Lower leg skin (tissue), 4 donors: ENCODE measurements around the gene AKAP6. TPM values are rescaled to one million over a fixed set of nuclear protein-coding genes. Genes with fewer than 3 reads are reported as not detected.

Experiments used
- DNase-seq, 2 donors: peaks; one replicate each; pipeline ENCODE4 v3.0.0-alpha.2; 2019; ENCODE audit warnings: low spot score in 2 of 2
- H3K4me3 ChIP-seq: fragments of 200-600 bp; sonication (generic); 2 replicates; pipeline ENCODE4 v1.5.1; 2017; ENCODE audit warnings: mild to moderate bottlenecking, low read depth; ENCODE audit not compliant: poor library complexity, severe bottlenecking
- POLR2A ChIP-seq, 2 donors: fragments of 450-650 bp; IDR thresholded peaks; one replicate each; pipeline ENCODE4 v1.6.1; 2016 to 2017; ENCODE audit warnings: antibody characterized with exemption in 2 of 2, mild to moderate bottlenecking in 1 of 2, moderate library complexity in 1 of 2
- WGBS, 2 donors: methylation state at CpG; one replicate each; pipeline ENCODE4 v1.1.5; 2018; 5-methylcytosine and 5-hydroxymethylcytosine counted together
- intact Hi-C: fragments of 100-400 bp; cut with DNase I; formaldehyde crosslinking; loops from one replicate; pipeline ENCODE4 v1.15.0; 2023; ENCODE audit warnings: low total_unique reads
- total RNA-seq, 4 donors: library from RNA; depleted of rRNA; stranded (reverse); fragments of >200 nt; gene quantifications; one replicate each; pipeline ENCODE4 v1.1.0, GENCODE V29; 2016
- TF ChIP-seq, protein P1 (sequence below), 3 donors: fragments of 450-650 bp; IDR thresholded peaks; one replicate each; pipeline ENCODE4 v1.5.1; 2016; ENCODE audit warnings: antibody characterized with exemption in 3 of 3, mild to moderate bottlenecking in 3 of 3, moderate library complexity in 2 of 3

The AKAP6 gene
- total RNA-seq, 4 donors from 2014 or later: 2.3 to 13.3 (median 3.6) TPM

DNA sequence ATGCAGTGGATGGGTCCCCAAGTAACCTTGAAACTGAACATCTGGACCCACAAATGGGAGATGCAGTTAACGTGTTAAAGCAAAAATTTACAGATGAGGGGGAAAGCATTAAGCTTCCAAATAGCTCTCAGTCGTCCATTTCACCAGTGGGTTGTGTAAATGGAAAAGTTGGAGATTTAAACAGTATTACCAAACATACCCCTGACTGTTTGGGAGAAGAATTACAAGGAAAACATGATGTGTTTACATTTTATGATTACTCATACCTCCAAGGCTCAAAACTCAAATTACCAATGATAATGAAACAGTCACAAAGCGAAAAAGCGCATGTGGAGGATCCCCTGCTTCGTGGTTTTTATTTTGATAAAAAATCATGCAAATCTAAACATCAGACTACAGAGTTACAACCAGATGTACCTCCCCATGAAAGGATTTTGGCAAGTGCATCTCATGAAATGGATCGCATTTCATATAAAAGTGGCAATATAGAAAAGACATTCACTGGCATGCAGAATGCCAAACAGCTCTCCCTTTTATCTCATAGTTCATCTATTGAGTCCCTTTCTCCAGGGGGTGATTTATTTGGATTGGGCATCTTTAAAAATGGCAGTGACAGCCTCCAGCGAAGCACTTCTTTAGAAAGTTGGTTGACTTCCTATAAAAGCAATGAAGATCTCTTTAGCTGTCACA, 493.0 kb downstream of the AKAP6 start:
- no peak overlapping the region for H3K4me3 ChIP-seq
- TF ChIP-seq POLR2A (IDR thresholded peaks at IDR 0.05): no peak
- TF ChIP-seq, protein P1, sequence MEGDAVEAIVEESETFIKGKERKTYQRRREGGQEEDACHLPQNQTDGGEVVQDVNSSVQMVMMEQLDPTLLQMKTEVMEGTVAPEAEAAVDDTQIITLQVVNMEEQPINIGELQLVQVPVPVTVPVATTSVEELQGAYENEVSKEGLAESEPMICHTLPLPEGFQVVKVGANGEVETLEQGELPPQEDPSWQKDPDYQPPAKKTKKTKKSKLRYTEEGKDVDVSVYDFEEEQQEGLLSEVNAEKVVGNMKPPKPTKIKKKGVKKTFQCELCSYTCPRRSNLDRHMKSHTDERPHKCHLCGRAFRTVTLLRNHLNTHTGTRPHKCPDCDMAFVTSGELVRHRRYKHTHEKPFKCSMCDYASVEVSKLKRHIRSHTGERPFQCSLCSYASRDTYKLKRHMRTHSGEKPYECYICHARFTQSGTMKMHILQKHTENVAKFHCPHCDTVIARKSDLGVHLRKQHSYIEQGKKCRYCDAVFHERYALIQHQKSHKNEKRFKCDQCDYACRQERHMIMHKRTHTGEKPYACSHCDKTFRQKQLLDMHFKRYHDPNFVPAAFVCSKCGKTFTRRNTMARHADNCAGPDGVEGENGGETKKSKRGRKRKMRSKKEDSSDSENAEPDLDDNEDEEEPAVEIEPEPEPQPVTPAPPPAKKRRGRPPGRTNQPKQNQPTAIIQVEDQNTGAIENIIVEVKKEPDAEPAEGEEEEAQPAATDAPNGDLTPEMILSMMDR (IDR thresholded peaks at IDR 0.05): no peak
- no peak for DNase-seq
- intact Hi-C loops: no loop called here
- 90 to 91% methylated on average over 7 of the region's 7 CpGs for WGBS, 2 donors

DNA sequence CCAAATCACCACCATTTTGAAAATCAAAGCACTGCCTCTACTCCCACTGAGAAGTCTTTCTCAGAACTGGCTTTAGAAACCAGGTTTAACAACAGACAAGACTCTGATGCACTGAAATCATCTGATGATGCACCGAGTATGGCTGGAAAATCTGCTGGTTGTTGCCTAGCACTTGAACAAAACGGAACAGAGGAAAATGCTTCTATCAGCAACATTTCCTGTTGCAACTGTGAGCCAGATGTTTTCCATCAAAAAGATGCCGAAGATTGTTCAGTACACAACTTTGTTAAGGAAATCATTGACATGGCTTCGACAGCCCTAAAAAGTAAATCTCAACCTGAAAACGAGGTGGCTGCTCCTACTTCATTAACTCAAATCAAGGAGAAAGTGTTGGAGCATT, 494.6 kb downstream of the AKAP6 start:
- WGBS, 2 donors: 62 to 73% methylated on average over 5 of the region's 5 CpGs
- TF ChIP-seq, protein P1 (IDR thresholded peaks at IDR 0.05): no peak
- no peak for TF ChIP-seq POLR2A (IDR thresholded peaks at IDR 0.05)
- intact Hi-C loops: no loop called here
- DNase-seq: no peak
- no peak overlapping the region for H3K4me3 ChIP-seq

DNA sequence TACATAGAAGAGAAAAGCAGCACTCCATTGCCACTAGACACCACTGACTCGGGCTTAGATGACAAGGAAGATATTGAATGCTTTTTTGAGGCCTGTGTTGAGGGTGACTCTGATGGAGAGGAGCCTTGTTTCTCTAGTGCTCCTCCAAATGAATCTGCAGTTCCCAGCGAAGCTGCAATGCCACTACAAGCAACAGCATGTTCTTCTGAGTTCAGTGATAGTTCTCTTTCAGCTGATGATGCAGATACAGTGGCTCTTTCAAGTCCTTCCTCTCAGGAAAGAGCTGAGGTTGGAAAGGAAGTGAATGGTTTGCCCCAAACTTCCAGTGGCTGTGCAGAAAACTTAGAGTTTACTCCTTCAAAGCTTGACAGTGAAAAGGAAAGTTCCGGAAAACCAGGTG, 495.1 kb downstream of the AKAP6 start:
- no peak for DNase-seq
- TF ChIP-seq, protein P1 (IDR thresholded peaks at IDR 0.05): no peak
- no peak for TF ChIP-seq POLR2A (IDR thresholded peaks at IDR 0.05)
- intact Hi-C loops: no loop called here
- WGBS, 2 donors: 63 to 74% methylated on average over 3 of the region's 3 CpGs
- no peak overlapping the region for H3K4me3 ChIP-seq

DNA sequence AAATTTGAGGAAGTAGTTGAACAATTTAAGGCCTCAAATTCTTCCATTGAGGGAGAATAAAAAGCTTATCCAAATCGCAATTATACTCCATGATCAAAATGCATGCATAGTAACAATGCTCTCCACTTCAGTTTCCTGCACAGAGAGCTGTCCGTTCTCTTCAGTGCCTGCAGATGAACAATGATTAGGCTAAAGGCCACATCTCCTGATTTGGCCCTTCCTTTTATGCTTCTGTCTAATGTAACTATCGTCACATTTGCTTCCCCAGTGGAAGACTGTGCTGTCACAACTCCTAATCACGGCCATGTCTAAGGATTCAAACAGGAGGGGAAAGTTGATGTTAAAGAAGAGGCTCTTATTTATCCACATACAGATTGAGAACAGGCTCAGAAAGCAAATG, 496.0 kb downstream of the AKAP6 start:
- H3K4me3 ChIP-seq: no peak overlapping the region
- DNase-seq: no peak
- TF ChIP-seq, protein P1 (IDR thresholded peaks at IDR 0.05): no peak
- no peak for TF ChIP-seq POLR2A (IDR thresholded peaks at IDR 0.05)
- intact Hi-C loops: no loop called here
- 72 to 76% methylated on average over 4 of the region's 4 CpGs for WGBS, 2 donors

DNA sequence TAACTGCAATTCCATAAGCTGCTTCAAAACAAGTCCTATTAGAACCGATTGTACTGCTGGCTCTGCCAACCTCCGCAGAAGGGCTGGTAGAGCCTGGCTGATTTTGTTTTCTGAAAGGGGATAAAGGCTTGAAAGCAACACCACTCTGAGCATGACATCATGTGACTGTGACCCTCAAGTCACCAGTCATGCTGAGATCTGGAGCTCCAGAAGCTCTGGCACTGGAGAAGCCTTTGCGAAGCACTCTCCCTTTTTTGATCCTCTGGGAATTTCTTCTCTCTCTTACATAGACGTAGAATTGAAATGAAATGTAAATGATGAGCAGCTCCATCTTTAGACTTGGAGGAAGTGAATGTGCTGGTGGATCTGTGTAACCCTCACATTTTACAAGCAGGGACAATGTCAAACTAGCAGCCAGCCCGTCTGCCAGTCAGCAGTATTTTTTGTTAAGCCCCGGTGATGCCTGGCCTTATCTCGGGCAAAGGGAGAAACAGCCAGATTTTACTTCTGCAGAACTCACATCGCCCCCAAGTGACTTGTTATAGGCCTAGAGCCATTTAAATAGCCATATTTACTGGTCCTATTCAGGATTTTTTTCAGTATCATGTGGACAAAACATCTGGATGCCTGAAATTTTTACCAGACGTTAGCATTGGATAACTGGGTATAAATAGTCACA, 497.4 kb downstream of the AKAP6 start:
- no peak overlapping the region for H3K4me3 ChIP-seq
- TF ChIP-seq, protein P1 (IDR thresholded peaks at IDR 0.05): no peak
- no peak for DNase-seq
- intact Hi-C loops: no loop called here
- 66 to 67% methylated on average over 9 of the region's 9 CpGs for WGBS, 2 donors
